Measurements from ENCODE around the gene ECHDC3.
"Not testable (repeated sequence)": the region's sequence is repeated elsewhere in the genome, so short reads cannot be mapped to it uniquely, and the experiment has no call there.

DNA sequence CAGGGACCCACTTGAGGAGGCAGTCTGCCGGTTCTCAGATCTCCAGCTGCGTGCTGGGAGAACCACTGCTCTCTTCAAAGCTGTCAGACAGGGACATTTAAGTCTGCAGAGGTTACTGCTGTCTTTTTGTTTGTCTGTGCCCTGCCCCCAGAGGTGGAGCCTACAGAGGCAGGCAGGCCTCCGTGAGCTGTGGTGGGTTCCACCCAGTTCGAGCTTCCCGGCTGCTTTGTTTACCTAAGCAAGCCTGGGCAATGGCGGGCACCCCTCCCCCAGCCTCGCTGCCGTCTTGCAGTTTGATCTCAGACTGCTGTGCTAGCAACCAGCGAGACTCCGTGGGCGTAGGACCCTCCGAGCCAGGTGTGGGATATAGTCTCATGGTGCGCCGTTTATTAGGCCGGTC is 5.4 kb upstream of the ECHDC3 start:
- TF ChIP-seq, protein P1, sequence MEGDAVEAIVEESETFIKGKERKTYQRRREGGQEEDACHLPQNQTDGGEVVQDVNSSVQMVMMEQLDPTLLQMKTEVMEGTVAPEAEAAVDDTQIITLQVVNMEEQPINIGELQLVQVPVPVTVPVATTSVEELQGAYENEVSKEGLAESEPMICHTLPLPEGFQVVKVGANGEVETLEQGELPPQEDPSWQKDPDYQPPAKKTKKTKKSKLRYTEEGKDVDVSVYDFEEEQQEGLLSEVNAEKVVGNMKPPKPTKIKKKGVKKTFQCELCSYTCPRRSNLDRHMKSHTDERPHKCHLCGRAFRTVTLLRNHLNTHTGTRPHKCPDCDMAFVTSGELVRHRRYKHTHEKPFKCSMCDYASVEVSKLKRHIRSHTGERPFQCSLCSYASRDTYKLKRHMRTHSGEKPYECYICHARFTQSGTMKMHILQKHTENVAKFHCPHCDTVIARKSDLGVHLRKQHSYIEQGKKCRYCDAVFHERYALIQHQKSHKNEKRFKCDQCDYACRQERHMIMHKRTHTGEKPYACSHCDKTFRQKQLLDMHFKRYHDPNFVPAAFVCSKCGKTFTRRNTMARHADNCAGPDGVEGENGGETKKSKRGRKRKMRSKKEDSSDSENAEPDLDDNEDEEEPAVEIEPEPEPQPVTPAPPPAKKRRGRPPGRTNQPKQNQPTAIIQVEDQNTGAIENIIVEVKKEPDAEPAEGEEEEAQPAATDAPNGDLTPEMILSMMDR (IDR thresholded peaks at IDR 0.05) = not testable (repeated sequence)
- TF ChIP-seq POLR2A (IDR thresholded peaks at IDR 0.05) = not testable (repeated sequence)

Measured in lower leg skin (tissue), 3 donors.